ENCODE measurements around the gene CEP63. TPM values are rescaled to one million over a fixed set of nuclear protein-coding genes. Genes with fewer than 3 reads are reported as not detected.

CEP63 gene
- total RNA-seq, 1 experiment from 2014 or later = 19.1 TPM

- H2AFZ ChIP-seq (ENCODE audit: low read depth, low read length, poor library complexity, severe bottlenecking) = no peak overlapping the region
- H3K9me3 ChIP-seq (ENCODE audit: control insufficient read depth in 1 of 2, insufficient read depth in 1 of 2, low read depth in 1 of 2, low read length in 2 of 2) = no peaks in the 10 kb centered on the region
- H3K9ac ChIP-seq (ENCODE audit: low read length) = no peak overlapping the region
- intact Hi-C loops (cut with micrococcal nuclease) = loop anchor here (10.0 kb wide), 1 partner anchor 662 kb away; no protein-coding TSS in a partner anchor
- ChIA-PET CTCF (interaction anchor here (0.6 to 6.0 kb wide), 5 partner anchors 162 to 265 kb away, joined by 3 to 71 read pairs (median 3); no protein-coding TSS in a partner anchor), POLR2A (interaction anchor here (0.9 kb wide), 1 partner anchor 103 kb away, joined by 4 read pairs; the partner anchor contains the start of gene AMOTL2), RAD21 (ENCODE audit: low non-redundant PET in 1 of 2, low total read pairs in 2 of 2, uncharacterized antibody in 2 of 2, unreplicated experiment in 2 of 2) (no interaction called here)
- TF ChIP-seq SIN3A (IDR thresholded peaks at IDR 0.05; ENCODE audit: low read depth) (no peak), POLR2A (IDR thresholded peaks at IDR 0.05; ENCODE audit: borderline replicate concordance, extremely low read depth, insufficient read depth, insufficient read length) (no peak), FOSL1 (IDR thresholded peaks at IDR 0.05; ENCODE audit: low read depth) (no peak), EZH2 (IDR thresholded peaks at IDR 0.05) (no peak), MAX (IDR thresholded peaks at IDR 0.05) (no peak), SRF (IDR thresholded peaks at IDR 0.05; ENCODE audit: low read depth) (no peak), YY1 (IDR thresholded peaks at IDR 0.05; ENCODE audit: extremely low read depth, insufficient replicate concordance, low read depth, low read length) (no peak), SP1 (IDR thresholded peaks at IDR 0.05; ENCODE audit: low read depth) (no peak), CTCF (IDR thresholded peaks at IDR 0.05 in 2 of 3, conservative IDR thresholded peaks at IDR 0.05 in 1 of 3; ENCODE audit: borderline replicate concordance in 1 of 3, insufficient read depth in 1 of 3, low read depth in 2 of 3, low read length in 2 of 3) (no peak), ZFX (IDR thresholded peaks at IDR 0.05) (no peak), JUND (IDR thresholded peaks at IDR 0.05) (no peak), REST (IDR thresholded peaks at IDR 0.05; ENCODE audit: low read depth) (no peak), RAD21 (IDR thresholded peaks at IDR 0.05; ENCODE audit: low read depth) (no peak), ZBTB33 (IDR thresholded peaks at IDR 0.05; ENCODE audit: extremely low read depth, insufficient replicate concordance, low read length) (no peak)
- BruUV-seq (replicated peaks) = no TSS peak
- peaks cover 33 to 39% of the 10 kb centered on the region in 2 experiments for H3K36me3 ChIP-seq (ENCODE audit: control insufficient read depth in 1 of 2, insufficient read depth in 2 of 2, low read length in 2 of 2)
- no peaks in the 10 kb centered on the region for H3K27me3 ChIP-seq (ENCODE audit: insufficient read depth, low read length)
- DNase-seq (ENCODE audit: low read depth, low spot score) (no peak), ATAC-seq (no peak)
- peaks cover 3 to 9% of the 10 kb centered on the region in 2 experiments; a peak in 3 of 4 replicates for H3K4me1 ChIP-seq (ENCODE audit: control insufficient read depth in 1 of 2, insufficient read depth in 2 of 2, low read length in 2 of 2)
- H3K9me2 ChIP-seq (ENCODE audit: insufficient read depth) = no peaks in the 10 kb centered on the region
- H3K4me3 ChIP-seq (replicated peaks in 1 of 2; ENCODE audit: low read depth in 1 of 2, low read length in 2 of 2) = no peak overlapping the region
- no peaks in the 10 kb centered on the region for H4K20me1 ChIP-seq (ENCODE audit: insufficient read depth)
- no peak overlapping the region for H3K4me2 ChIP-seq (ENCODE audit: low read length)
- no peak overlapping the region for H3K27ac ChIP-seq (ENCODE audit: low read depth, low read length)
- no peaks in the 10 kb centered on the region for H3K79me2 ChIP-seq (ENCODE audit: insufficient read depth, low read length)
Observed at GRCh38 chr3:134477002-134477401, 8.9 kb upstream of the CEP63 start.

Data from HCT116 (cell line).